Epithelial cell of prostate (primary cell): ENCODE results near the gene OLIG1.

Experiments
- DNase-seq: peaks from one replicate; pipeline ENCODE4 v3.0.0-alpha.2; 2011; ENCODE audit warnings: low read depth, low spot score
- H3K27ac ChIP-seq: fragments of 450-650 bp; 2 replicates; pipeline ENCODE4 v1.5.1; 2017; ENCODE audit warnings: mild to moderate bottlenecking

Gene OLIG1

GRCh38 chr21:33059380-33059841, 10.5 kb upstream of the OLIG1 start:
- no peak for DNase-seq

GRCh38 chr21:33061233-33061632, 8.7 kb upstream of the OLIG1 start:
- DNase-seq: no peak
- H3K27ac ChIP-seq: no peak overlapping the region

More at GRCh38 chr21:33059380-33059841, 10.5 kb upstream of the OLIG1 start:
- no peak overlapping the region for H3K27ac ChIP-seq

GRCh38 chr21:33063375-33063883, 6.5 kb upstream of the OLIG1 start:
- DNase-seq: no peak
- no peak overlapping the region for H3K27ac ChIP-seq

- DNase-seq: no peak
- H3K27ac ChIP-seq: no peak overlapping the region
These were observed 5.9 kb upstream of the OLIG1 start for GRCh38 chr21:33063907-33064622.

- no peak overlapping the region for H3K27ac ChIP-seq
- no peak for DNase-seq
These were observed 5.1 kb upstream of the OLIG1 start for GRCh38 chr21:33064623-33065390.

- DNase-seq: no peak
These were observed 2.9 kb upstream of the OLIG1 start for GRCh38 chr21:33067043-33067442.

GRCh38 chr21:33067457-33067856, 2.5 kb upstream of the OLIG1 start:
- no peak overlapping the region for H3K27ac ChIP-seq
- no peak for DNase-seq

More at GRCh38 chr21:33067043-33067442, 2.9 kb upstream of the OLIG1 start:
- no peak overlapping the region for H3K27ac ChIP-seq

- no peak overlapping the region for H3K27ac ChIP-seq
These were observed 698 bp upstream of the OLIG1 start for GRCh38 chr21:33069243-33069642.

GRCh38 chr21:33069645-33069993, 322 bp upstream of the OLIG1 start:
- no peak overlapping the region for H3K27ac ChIP-seq
- DNase-seq: no peak

More at GRCh38 chr21:33069243-33069642, 698 bp upstream of the OLIG1 start:
- no peak for DNase-seq

- no peak overlapping the region for H3K27ac ChIP-seq
These were observed 730 bp downstream of the OLIG1 start for GRCh38 chr21:33070744-33070997.

GRCh38 chr21:33070998-33071769, 1.2 kb downstream of the OLIG1 start:
- no peak for DNase-seq
- no peak overlapping the region for H3K27ac ChIP-seq

More at GRCh38 chr21:33070744-33070997, 730 bp downstream of the OLIG1 start:
- DNase-seq: no peak

GRCh38 chr21:33071770-33072306, 1.9 kb downstream of the OLIG1 start:
- DNase-seq: no peak
- H3K27ac ChIP-seq: no peak overlapping the region

- DNase-seq: no peak
- no peak overlapping the region for H3K27ac ChIP-seq
These were observed 3.7 kb downstream of the OLIG1 start for GRCh38 chr21:33073636-33074035.

- no peak overlapping the region for H3K27ac ChIP-seq
- no peak for DNase-seq
These were observed 5.2 kb downstream of the OLIG1 start for GRCh38 chr21:33075128-33075527.

- DNase-seq: no peak
- no peak overlapping the region for H3K27ac ChIP-seq
These were observed 5.8 kb downstream of the OLIG1 start for GRCh38 chr21:33075596-33076195.

GRCh38 chr21:33076600-33077329, 6.8 kb downstream of the OLIG1 start:
- no peak for DNase-seq
- no peak overlapping the region for H3K27ac ChIP-seq

- peak; percentile 74 for DNase-seq
- H3K27ac ChIP-seq: no peak overlapping the region
These were observed 9.1 kb downstream of the OLIG1 start for GRCh38 chr21:33078907-33079582.

- no peak overlapping the region for H3K27ac ChIP-seq
- DNase-seq: no peak
These were observed 10.4 kb downstream of the OLIG1 start for GRCh38 chr21:33080376-33080775.

- no peak overlapping the region for H3K27ac ChIP-seq
- DNase-seq: no peak
These were observed 10.8 kb downstream of the OLIG1 start for GRCh38 chr21:33080776-33081175.
